Stimulated activated CD8-positive, alpha-beta memory T cell treated with anti-CD3 and anti-CD28 coated beads, Interleukin-4, amount 100 ng/mL, for 24 hours (primary cell): ENCODE results near the gene TAC3.
A peak's percentile ranks its signal among the peaks of the same experiment; 100 is the strongest.
"Not testable (repeated sequence)": the region's sequence is repeated elsewhere in the genome, so short reads cannot be mapped to it uniquely, and the experiment has no call there.

Experiments used
- DNase-seq: peaks from one replicate; pipeline ENCODE4 v3.0.0-alpha.2; 2020; ENCODE audit warnings: low read depth

TAC3 gene

GRCh38 chr12:57033431-57033830 is 17.1 kb upstream of the TAC3 start:
- no peak for DNase-seq

- no peak for DNase-seq
These were observed 15.5 kb upstream of the TAC3 start for GRCh38 chr12:57031789-57032188.

- DNase-seq, result no peak
These were observed 14.9 kb upstream of the TAC3 start for GRCh38 chr12:57031138-57031725.

- no peak for DNase-seq
These were observed 13.1 kb upstream of the TAC3 start for GRCh38 chr12:57029457-57029856.

- no peak for DNase-seq
These were observed 11.4 kb upstream of the TAC3 start for GRCh38 chr12:57027805-57028153.

- DNase-seq, result no peak
These were observed 10.9 kb upstream of the TAC3 start for GRCh38 chr12:57027011-57027804.

- no peak for DNase-seq
These were observed 8.9 kb upstream of the TAC3 start for GRCh38 chr12:57025196-57025595.

- DNase-seq, result not testable (repeated sequence)
These were observed 6.0 kb upstream of the TAC3 start for GRCh38 chr12:57022324-57022723.

GRCh38 chr12:57019983-57020719 is 3.8 kb upstream of the TAC3 start:
- no peak for DNase-seq

- no peak for DNase-seq
These were observed 2.6 kb upstream of the TAC3 start for GRCh38 chr12:57018906-57019305.

GRCh38 chr12:57018353-57018752 is 2.0 kb upstream of the TAC3 start:
- DNase-seq, result not testable (repeated sequence)

- no peak for DNase-seq
These were observed 3.5 kb downstream of the TAC3 start for GRCh38 chr12:57012600-57013465.

- no peak for DNase-seq
These were observed 4.6 kb downstream of the TAC3 start for GRCh38 chr12:57011438-57012424.

- no peak for DNase-seq
These were observed 5.6 kb downstream of the TAC3 start for GRCh38 chr12:57010627-57011247.

- no peak for DNase-seq
These were observed 6.2 kb downstream of the TAC3 start for GRCh38 chr12:57009949-57010626.

GRCh38 chr12:57008178-57008577 is 8.2 kb downstream of the TAC3 start:
- no peak for DNase-seq

GRCh38 chr12:57006809-57007475 is 9.4 kb downstream of the TAC3 start:
- DNase-seq, result no peak

GRCh38 chr12:57005980-57006808 is 10.1 kb downstream of the TAC3 start, which contains the start of gene ZBTB39:
ZBTB39 (minus strand) TSS chr12:57006546; CDS start chr12:57004917, 1,629 bp downstream.
- peak; percentile 50 for DNase-seq
